ENCODE data around the gene HINT3.
"Not testable (repeated sequence)": the region's sequence is repeated elsewhere in the genome, so short reads cannot be mapped to it uniquely, and the experiment has no call there.

HINT3 gene

DNA sequence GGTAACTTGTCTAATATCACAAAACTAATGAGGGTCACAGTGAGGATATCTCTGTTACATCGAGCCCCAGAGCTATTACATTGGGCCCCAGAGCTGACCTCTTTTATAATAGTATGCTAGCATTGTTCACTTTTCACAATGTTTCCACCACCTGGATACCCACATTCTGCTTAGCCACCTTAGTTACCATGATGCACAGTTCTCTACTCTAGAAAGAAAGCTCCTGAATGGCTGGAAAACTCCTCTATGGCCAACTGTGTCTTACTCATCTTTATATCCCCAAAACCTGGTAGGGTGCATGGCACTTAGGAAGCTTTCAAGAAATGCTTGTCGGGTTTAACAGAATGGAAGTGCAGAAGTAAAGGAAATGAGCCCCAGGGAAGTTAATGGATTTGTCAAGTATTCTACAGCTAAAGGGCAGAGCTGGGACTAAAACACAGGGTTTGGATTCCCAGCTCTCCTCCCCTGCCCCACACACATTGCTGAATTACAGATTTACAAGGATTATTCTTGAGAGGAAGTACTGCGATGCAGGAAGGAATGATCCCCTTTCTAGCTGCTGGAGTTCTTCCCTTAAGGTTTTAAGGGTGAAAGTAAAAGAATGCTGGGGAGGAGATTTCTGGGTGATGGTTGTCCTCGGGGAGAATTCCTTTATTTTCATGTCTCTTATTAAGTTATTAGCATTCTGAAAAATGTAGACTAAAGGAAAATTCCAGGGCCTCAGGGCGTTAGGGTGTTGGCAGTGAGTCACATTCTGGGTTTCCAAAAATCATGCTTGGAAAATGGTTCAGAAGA is 16.1 kb upstream of the HINT3 start:
- DNase-seq = no peak

DNA sequence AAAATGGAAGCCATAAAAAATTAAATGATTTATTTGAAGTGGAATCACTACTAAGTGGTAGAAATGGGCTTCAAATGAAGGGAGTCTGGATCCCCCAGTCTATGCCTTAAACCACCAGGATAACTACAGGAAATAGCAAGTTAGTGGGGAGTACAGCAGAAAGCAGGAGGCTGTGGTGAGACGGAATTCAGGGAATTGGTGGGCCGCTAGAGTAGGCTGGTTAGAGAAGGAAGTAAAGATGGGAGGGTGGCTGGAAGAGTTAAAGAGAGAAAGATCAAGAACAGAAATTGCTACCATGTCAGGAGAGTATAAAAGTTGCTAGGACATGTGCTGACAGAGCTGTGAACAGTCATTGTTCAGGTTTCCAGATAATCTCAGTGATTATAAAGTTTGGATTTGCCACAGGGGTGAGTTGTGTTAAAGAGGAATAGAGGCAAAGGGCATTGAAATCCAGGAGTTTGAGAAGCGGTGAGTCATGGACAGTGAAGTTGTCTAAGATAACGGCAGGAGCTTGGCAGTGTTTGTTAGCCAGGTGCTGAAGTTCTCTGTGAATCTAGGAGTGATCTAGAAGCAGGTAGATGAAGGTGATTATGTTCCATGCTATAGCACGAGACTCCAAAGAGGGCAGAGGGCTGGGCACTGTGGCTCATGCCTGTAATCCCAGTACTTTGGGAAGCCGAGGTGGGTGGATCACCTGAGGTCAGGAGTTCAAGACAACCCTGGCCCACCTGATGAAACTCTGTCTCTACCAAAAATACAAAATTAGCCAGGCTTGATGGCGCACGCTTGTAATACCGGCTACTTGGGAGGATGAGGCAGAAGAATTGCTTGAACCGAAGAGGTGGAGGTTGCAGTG is 13.7 kb upstream of the HINT3 start:
- DNase-seq = no peak

DNA sequence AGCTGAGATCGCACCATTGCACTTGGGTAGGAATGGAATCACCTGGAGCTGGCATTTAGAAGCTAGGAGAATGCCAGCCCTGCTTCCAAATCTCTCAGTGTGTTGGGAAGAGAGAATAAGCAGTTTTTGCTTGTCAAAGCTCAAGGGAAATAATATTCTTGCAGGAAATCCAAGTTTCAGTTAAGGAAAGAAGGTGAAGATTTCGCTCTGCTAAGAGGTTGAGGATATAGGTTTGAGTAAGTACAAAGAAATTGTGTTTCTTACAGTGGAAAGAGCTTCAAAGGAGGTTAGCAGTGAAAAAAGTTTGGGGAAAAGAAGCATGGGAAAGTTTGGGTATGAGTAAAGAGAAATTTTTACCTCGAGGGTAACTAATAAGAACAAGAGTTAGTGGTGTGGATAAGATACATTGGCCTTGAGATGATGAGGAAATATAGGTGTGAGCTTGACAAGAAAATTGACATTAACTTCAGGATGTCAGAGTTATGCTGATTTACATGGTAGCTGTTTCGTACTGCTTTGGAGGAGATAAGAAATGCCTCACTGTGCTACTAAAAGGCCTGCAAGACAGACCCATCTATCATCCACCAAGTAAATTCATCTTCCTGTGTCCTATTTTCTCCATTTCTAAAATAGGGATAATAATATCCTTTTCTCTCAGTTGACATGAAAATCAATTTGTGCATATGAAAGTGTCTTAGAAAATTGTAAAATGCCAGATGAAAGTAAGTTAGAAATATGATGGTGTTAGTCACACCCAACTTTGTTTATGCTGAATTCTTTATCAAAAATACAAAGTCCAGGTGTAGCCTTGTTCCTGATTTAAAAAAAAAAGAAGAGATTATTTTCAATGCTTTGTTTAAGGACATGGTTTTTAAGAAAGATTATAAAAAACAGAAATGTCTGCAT is 12.8 kb upstream of the HINT3 start:
- no peak for DNase-seq

DNA sequence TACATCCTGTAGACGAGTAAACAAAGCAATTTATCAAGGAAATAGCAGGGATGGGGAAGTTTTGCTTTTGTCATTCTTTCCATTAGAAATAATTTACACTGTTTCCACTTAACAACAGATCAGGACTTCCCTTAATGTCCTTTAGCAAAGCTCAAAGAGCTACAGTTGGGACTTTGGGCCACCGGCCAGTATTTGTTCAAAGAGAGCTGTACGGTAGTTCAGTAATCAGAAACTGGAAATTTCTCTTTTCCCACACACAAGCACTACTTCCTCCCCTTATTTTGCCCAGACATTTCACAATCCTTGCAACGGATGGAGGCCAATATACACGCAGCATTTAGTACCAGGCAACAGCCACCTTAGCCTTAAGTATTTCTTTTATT is 12.1 kb upstream of the HINT3 start:
- no peak for DNase-seq

DNA sequence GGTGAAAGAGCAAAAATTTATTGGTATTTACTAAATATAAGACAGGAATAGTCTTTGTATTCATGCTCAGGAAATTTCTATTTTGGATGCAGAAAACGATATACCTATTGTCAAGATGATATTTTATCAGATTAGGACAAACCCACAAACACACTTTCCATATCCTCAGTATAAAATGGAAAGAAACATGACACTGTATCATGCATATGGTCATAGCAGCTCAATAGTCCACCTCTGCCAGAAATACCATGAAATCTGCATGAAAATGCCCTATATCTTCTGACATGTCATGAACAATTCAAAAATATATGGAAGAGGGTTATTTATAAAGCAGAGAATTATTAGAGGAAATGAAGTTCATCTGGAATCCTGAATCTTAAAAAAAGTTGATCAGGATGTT is 11.7 kb upstream of the HINT3 start:
- no peak for DNase-seq

DNA sequence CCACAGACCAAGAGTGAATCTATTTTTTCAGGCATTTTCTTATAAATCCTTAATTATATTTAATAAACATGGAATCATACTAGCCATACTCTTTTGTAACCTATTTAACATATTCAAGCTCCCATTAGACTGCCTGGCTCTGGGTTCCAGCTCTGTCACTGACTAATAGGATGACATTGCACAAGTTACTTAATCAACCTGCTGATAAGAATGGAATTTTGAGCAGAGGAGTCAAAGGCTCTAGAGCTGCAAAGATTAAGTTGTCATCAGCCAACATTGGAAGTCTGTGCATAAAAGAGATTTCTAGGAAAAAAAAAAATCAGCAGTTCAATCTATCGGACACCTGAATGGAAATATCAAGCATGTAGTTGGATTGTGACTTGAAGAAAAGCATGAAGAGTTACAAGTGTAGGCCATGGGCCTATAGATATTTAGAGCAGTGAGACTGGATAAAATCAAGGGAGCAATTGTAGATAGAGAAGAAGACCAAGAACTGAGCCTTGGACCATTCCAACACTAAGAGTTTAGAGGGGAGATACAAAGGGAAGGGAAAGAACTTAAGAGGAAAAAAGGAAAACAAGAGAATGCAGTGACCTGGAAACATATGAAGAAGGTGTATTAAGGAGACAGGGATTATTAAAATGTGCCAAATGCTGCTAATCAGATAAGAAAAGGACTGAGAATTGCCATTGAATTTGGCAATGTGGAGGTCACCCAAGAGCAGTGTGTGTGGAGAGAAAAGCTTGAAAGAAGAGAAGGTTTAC is 11.0 kb upstream of the HINT3 start:
- DNase-seq = no peak

DNA sequence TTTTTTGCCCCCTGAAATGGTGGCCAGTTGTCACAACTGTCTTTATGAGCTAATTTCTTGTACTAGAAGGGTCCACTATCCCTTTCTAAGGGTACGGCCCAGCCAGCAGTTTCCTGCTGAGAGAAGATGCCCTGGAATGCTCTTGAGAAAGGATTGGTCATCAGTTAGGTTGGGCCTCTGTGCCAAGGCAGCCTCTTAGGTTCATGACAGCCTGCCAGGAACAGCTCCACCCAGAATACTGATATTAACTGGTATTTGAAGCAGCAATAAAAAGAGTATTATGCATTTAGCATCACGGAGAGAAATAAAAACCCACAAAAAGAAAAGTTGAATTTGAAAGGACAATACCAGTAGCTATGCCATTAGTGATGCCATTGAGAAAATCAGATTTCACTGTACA is 9.0 kb upstream of the HINT3 start:
- DNase-seq = no peak

DNA sequence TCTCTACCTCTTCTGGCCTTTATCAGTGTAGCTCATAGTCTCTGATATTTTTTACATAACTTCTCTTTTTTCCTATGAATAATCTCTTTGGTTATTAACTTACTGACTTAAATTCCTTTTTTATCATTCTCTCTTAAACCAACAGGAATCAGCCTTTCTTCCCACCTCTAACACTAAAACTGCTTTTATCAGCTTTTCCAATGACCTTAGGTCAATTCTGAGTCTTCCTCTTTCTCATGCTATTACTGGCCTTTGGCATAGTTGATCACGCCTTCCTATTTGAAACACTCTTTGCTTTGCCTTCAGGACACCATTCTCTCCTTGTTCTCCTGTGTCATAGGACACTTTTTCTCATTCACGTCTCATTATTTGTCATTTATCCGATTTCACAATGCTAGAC is 8.1 kb upstream of the HINT3 start:
- no peak for DNase-seq

DNA sequence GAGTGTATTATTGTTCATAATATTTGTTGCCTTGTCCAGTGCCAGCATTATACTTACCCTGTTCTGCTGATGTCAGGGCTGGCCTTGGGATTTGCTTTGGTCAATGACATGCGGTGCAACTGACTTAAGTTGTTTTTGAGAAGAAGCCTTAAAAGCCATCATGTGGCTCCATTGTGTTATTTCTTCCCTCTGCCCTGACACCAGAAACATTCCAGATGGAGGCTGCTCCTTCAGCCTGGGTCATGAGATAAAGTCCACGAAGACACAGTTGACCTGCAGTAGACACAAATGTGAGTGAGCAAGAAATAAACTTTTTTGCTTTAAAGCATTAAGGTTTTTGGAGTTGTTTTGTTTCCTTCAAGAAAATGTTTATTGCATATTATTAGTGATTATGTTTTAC is 7.5 kb upstream of the HINT3 start:
- DNase-seq = no peak

DNA sequence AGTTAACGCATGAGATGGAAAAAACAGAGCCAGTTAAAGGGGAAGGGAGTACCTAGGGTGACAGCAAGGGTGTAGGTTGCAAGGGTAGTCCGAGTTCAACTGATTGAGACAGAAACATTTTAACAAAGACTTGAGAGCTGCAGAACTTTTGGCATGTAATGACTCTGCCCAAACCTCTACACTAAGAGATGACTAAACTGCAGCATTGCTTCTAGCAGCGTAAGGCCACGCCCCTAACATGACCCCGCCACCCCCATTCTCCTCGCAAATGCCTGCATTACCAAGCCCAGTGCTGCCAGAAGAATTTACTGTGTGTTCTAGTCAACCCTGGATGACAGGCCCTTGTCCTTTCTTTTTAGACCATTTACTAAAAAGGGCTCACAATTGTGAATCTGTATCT is 6.3 kb upstream of the HINT3 start:
- no peak for DNase-seq

DNA sequence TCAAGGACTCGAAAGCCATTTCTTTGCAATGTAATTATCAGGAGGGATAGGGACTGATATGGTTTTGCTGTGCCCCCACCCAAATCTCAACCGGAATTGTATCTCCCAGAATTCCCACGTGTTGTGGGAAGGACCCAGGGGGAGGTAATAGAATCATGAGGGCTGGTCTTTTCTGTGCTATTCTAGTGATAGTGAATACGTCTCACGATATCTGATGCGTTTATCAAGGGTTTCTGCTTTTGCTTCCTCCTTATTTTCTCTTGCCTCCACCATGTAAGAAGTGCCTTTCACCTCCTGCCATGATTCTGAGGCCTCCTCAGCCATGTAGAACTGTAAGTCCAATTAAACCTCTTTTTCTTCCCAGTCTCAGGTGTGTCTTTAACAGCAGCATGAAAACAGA is 5.9 kb upstream of the HINT3 start:
- DNase-seq = not testable (repeated sequence)

DNA sequence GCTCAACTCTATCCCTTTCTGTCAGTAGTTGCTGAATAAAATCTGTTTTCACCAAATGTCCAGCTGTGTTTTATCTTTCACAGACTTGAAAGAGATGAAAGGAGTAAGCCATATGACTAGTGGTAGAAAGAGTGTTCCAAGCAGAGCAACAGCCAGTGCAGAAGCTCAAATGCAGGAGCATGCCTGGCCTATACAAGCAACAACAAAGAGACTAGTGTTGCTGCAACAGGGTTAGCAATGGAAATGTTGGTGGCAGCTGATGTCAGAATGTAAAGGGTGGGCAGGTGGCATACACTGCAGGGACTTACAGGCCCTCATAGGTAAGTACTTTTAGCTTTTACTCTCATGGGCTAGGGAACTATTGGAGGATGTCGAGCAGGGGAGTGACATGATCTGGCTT is 5.2 kb upstream of the HINT3 start:
- DNase-seq = no peak

DNA sequence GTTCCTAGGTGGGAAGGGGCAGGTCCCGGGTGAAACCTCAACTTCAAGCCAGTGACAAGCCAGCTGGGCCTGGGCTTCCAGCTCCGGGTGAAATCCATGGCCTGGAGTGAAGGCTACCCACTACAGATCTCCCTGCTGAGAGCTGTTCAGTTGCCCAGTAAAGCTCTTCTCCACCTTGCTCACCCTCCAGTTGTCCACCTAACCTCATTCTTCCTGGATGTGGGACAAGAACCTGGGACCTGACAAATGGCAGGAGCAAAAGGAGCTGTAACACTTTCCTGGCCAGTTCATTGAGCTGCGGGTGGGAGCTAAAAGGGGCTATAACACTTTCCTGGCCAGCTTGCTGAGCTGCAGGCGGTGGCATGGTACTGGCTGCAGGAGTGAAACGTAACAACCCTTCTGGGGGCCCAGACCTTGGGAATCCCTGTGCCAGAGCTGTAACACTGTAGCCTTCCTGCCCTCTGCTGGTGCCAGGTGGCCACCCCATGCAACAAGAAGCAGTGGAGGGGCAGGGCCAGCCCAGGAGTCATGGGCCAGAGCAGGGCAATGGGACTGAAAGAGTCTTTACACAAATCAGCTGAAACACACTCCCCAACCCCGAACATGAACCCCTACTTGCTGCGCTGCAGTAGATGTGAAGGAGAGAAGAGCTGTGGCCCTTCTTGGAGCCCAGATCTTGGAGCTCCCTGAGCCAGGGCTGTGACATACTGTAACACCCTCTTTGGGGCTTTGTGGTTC is 3.6 kb upstream of the HINT3 start:
- DNase-seq = no peak

DNA sequence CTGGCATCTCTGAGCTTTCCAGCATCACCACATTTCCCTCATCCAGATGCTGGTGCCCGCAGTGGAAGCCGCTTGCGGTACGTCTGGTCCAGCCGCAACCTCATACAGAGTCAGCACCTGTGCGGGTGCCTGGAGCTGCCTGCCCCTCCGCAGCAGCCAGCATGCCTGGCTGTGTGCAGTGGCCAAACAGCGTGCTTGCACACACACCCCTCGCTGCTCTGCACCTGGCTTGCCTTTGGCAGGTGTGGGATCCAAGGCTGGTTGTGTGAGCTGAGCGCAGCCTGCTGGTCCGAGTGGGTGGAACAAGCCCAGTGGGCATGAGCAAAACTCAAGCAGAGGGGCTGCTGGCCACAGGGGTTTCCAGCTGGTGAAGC is 3.1 kb upstream of the HINT3 start:
- DNase-seq = no peak

DNA sequence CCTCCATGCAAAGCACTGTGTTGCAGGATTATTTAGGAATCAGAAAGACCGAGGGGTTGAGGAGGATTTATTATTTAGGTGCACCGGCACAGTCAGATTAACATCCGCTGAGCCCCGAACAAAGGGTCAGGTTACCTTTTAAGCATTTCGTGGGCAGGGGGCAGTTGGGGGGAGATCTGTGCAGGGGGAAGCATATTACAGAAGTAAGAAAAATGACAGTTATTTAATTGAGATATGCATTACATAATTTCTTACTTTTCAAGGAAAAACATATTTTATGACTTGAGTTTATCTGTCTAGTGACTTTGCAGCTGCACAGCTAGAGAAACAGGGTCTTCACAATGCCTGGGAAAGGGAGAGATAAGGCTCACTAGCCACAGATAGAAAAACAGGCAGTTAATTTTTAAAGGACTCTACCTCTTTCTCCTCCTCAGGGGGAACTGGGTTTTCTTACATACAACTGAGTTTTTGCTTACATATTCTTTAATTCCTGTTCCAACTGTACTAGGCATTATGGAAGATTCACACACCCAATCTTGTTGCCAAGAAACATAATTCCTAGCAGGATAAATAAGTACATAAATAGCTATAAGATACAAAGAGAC is 1.7 kb upstream of the HINT3 start:
- DNase-seq = no peak

DNA sequence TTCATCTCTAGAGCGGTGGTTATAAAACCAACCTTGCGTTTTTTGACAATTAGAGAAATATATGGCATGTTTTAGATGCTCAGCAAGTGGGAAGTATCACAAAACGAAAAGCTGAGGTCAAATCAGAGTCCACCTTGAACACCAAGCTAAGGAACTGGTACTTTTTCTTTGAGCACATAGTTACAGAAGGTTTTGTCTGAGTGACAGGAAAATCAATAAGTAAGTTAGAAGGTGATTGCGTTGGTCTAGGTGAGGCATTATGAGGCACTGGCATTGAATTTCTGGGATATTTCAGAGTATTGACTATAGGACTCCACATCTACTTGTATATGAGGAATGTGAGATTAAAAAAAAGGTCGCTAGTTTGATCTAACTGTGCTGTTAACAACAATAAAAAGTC is 597 bp upstream of the HINT3 start:
- DNase-seq = no peak

DNA sequence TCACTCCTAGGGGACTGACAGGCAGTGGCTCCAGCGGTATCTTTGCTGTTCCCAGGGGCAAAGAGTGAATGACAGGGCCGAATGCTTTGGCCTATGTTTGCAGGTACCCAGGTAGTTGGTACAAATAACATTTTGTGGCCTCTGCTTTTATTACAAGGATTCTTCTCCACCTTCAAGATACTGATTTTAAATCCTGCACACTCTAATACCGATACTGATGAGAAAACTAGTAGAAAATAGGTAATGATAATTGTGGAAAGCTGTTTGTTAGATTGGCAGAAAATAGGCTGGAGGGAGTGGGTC is 772 bp downstream of the HINT3 start:
- no peak for DNase-seq

DNA sequence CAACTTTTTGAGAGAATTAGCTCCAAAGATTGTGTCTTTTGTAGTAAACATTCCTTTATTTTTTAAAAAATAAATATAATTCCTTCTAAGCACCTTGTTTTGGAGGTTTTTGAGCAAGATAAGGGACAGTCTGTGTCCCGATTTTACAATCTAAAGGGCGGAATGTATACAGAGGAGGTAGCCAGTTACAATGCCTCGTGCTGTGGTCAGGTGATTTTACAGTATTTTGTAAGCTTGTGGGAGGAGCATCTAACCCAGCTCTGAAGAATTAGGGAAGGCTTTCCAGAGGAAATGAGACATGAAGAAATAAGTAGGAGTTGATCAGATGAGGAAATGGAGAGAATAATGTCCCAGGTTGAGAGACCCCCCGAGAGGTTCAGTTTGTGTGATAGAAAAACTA is 1.3 kb downstream of the HINT3 start:
- no peak for DNase-seq

DNA sequence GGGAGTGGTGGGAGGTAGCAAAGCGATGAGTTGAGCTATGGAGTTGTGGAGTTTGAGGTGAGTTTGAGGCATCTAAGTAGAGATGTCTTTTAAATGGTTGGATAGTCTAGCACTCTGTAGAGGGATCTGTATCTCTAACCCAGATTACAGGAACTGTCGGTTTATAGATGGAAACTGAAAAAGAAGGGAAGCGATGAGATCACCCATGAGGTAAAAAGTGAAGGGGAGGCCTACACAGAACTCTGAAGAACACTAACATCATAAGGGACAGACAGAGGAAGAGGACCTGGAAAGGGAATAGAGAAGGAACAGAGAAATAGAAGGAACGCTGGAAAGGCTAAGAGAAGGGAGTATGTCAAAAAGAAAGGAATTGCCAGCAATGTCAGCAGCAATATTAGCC is 2.5 kb downstream of the HINT3 start:
- no peak for DNase-seq

DNA sequence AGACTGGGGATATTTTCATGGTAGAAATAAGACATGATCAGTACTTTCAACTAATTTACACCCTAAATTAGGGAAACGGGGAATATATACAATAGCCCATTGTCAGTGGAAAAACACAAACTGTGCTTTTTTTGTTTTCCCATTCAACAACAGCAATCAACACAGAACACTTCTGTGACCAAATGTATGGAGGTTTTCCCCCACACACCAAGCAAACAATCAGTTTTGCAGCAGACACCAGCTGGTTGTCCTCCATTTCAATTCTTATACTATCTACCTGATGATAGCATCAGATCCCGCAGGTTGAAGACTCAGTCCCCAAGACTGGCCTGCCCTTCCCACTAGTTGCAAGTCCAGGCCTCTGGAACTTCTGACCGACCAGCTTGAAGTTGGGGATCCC is 4.5 kb downstream of the HINT3 start:
- DNase-seq = no peak

DNA sequence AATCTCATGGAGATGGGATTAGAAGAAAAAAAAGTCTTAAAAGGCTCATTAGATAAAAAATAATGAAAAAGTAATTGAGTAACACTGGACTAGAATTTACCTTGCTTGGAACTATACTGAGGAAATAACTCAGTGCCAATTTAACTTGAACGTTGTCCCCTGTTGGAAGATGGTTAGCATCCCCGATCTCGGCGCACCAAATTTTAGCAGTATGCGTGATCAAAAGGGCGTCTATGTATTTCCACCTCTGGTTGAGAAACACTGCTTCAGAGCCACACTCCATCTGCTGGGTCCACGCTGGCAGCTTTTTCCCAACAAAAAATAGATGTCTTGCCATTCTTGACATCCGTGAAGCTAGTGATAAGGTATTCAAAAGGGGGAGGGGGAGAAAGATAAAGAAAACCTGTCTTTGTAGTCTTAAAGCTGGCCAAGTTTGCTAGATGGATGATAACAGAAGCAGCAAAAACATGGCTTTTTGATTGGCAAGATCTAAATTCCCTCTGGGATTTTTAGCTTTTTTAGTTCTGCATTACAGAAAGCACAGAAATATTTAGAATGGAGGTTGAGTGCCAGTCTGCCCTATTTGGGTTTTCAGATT is 6.4 kb downstream of the HINT3 start:
- DNase-seq = no peak

Data from activated naive CD4-positive, alpha-beta T cell (primary cell).